NCI-H69 (cell line): Measurements from ENCODE around the gene PTPRN2.
A peak's percentile ranks its signal among the peaks of the same experiment; 100 is the strongest.
"Not testable (repeated sequence)": the region's sequence is repeated elsewhere in the genome, so short reads cannot be mapped to it uniquely, and the experiment has no call there.

Source experiments
- DNase-seq: peaks from one replicate; lab custom pipeline; 2025; lab: John Stamatoyannopoulos, UW

Gene PTPRN2

DNA sequence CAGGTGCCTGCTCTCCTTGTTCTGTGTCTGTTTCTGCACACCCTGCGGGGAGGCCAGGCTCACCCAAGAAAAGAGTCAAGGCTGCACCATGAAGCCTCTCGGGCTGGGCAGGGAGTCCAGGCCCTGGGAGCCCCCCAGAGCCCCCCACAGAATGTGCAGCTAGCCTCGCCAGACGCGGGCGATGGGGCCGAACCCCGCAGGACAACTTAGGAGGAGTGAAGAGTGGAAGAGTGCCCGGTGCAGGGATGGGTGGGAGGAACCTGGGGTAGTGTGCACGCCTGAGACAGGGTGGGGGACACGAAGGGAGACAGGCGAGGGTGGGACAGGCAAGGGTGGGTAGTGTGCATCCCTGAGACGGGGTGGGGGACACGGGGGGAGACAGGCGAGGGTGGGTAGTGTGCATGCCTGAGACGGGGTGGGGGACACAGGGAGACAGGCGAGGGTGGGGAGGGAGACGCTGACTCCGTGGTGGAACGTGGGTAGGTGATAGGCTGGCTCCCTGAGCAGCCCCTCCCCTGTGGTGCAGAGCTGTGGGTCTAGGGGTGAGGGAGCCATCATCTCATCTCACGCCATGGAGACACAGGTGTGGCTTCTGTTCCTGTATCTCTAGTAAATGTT lies 635.5 kb downstream of the PTPRN2 start:
- no peak for DNase-seq

DNA sequence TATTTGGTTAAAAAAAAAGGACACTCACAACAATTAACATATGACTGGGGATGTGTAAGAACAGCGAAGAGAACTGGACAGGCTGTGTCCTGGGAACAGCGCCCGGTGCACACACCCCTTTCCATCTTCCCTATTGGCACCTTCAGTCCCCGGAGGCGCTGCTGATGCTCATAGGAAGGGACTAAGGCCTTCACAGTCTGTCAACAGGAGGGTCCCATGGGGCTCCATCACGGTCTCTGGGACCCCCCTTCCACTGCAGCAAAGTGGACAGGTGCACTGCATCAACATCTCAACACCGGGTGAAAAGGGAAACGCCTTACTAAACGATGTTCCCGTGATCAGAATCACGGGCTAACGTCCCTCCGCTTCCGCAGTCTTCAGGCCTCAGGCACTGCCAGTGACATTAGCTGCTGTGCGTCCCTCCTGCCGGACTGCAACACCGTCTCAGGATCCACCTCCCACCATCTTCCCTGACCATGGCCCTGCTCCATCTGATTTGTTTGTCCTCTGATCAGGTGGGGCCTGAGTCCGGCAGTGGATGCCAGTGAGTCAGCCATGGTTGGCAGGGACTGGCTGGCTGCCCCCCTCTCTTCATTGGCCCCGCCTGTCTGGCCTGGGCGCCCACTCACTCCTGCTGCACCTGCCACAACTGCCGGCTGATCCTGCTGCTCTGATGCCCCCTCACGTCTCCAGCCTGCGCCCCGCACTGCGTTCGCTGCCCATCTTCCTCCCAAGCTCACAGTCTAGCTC lies 636.1 kb downstream of the PTPRN2 start:
- DNase-seq: no peak

DNA sequence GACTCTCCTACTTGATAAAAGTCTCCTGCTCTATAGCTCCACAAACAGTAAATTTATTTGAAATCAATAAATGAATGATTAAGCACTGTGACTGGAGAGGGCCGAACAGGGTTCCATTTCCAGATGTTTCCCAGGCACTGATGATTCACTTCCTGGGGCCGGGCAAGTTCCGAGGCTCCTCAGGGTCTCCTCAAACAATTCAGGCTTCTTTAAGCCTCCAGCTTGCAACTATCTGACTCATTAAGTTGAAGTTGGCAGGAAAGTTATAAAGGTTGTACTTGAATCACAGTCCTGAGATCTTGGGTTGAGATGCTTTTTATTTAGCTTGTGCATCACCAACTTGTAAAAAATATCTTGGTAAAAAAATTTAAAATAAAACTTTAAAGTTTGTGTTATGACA lies 637.9 kb downstream of the PTPRN2 start:
- DNase-seq: no peak

DNA sequence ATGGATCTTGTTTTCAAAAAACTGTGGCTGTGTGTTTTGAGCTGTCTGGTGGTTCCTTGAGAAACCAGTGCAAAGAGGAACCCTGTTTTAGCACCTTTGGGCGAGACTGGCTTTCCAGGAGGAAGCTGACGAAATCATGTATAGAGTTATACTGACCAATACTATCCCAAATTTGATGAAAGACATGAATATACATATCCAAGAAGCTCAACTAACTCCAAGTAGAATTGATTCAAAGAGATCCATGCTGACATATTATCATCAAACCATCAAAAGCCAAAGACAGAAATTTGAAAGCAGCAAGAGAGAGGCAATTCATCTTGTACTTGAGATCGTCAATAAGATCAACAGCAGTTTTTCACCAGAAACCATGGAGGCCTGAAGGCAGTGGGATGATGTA lies 640.1 kb downstream of the PTPRN2 start:
- no peak for DNase-seq

DNA sequence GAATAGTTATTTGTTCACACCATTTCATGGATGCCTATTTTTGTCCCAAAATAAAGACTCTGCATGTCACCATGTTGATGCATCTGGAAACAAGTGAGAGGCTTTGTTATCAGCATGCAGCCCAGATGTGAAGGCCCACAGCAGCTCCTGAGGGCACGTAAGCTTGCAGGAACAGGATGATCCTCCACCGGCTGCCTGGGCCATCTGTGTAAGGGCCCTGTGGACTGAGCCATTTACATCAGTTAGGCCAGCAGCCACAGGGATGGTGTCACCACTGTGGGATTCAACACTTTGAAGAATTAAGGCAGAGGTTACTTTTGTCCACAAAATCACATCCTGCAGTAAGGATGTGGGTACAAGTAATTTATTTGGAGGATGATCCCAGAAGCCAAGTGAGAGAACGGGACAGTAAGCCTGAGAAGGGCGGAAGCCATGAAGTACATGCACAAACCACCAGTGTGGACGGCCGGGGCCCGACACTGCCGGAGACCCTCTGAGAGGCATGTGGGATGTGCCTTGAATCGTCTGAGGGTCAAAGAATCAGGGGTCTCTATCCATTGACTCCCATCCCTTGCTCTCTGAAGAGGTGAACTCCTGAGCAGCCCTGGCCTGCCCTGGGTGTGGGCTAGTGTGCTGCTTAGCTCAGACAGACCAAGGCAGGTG lies 641.1 kb downstream of the PTPRN2 start:
- no peak for DNase-seq

DNA sequence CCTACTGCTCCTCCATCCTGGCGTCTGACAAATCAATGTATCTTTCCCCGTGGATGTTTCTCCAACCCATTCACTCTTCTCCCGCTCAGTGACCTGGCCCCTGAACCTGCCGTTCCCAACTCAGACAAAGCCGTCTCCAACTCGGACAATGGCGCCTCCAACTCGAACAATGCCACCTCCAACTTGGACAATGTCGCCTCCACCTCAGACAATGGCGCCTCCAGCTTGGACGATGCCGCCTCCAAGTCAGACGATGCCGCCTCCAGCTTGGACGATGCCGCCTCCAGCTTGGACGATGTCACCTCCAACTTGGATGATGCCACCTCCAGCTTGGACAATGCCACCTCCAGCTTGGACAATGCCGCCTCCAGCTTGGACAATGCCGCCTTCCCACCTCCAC lies 642.2 kb downstream of the PTPRN2 start:
- no peak for DNase-seq

DNA sequence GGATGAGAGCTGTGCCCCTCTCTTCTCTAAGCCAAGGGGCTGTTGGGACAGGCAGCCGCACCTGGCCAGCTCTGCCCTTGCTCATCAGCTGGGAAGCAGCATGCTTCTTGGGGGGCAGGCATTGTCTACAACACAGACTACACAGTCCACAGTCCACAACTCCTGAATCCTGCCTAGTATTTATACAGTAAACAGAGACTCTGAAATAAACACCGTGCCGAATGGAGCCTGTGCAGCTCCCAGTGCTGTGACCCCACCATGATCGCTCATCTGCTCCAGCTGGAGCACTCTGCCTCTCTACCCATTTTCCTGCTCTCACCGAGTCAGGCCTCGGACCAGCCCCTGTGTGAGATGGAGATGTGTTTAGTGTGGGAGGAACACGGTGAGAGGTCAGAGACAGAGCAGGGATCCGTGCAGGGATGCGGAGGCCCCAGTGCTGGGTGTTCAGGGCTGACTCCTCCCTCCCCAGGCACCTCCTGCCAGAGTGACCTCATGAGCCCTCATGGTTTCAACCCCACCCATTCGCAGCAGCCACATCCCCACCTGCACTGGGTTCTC lies 642.8 kb downstream of the PTPRN2 start:
- DNase-seq: no peak

DNA sequence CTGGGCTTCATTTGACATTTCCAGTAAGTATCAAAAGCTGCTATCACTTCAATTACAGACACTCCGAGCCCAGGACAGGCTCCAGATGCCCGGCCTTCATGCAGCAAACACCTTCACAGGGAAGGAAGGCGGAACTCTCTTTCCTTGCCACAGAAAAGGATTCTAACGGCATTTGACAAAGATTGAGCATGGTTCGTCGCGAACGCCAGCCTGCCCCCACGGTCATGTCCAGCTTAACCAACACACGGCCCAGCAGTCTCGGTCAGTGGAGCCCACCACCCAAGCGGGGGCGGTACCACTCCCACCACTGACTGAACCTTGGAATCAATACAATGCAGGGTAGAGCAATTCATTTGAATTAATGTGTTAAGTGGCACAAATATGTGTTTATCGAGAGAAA lies 643.6 kb downstream of the PTPRN2 start:
- DNase-seq: no peak

DNA sequence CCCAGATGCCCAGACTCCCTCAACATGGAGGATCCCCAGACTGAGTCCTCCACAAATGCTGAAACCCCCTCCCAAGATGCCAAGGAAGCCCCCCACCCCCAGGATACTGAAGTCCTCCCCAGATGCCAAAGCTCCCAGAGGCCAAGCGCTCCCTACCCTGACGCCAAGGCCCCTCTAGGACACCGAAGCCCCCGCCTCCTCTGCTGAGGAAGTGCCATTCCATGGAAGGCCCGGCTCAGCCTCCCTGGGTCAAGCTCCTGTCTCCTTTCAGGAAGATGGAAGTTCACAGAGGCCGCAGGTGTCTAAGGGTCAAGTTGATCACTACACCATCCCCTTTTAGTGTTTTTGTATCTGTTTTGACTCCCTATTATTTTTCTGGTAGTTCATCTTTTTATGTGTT lies 644.1 kb downstream of the PTPRN2 start:
- DNase-seq: no peak

DNA sequence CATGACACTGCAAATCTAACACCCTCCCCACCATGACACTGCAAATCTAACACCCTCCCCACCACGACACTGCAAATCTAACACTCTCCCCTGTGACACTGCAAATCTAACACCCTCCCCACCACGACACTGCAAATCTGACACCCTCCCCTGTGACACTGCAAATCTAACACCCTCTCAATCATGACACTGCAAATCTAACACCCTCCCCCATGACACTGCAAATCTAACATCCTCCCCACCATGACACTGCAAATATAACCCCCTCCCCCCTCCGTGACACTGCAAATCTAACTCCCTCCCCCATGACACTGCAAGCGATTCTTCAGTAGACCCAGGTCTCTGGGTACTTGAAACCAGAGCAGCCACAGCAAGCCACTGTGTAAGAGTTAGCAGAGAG lies 646.4 kb downstream of the PTPRN2 start:
- DNase-seq: no peak

DNA sequence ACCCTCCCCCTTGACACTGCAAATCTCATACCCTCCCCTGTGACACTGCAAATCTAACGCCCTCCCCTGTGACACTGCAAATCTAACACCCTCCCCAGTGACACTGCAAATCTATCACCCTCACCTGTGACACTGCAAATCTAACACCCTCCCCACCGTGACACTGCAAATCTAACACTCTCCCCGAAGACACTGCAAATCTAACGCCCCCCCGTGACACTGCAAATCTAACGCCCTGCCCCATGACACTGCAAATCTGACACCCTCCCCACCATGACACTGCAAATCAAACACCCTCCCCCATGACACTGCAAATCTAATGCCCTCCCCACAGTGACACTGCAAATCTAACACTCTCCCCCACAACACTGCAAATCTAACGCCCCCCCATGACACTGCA lies 647.1 kb downstream of the PTPRN2 start:
- no peak for DNase-seq

DNA sequence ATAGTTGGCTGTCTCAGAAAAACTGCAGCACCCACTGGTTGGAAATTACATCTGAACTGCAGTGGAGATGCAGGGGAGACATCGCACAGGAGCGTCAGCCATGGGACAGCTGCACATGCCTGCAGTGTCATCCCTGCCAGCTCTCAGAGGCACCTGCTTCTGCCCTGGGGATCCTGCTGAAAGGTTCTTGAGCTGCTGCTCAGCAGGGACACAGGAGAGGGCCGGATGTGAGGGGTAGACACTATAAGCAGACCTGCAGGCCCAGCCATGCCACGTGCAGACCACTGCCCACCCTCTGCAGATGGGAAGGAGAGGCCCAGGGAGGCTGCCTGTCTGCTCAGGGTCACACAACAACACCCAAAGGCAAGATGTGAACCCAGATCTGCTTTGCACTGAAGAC lies 649.4 kb downstream of the PTPRN2 start:
- no peak for DNase-seq

DNA sequence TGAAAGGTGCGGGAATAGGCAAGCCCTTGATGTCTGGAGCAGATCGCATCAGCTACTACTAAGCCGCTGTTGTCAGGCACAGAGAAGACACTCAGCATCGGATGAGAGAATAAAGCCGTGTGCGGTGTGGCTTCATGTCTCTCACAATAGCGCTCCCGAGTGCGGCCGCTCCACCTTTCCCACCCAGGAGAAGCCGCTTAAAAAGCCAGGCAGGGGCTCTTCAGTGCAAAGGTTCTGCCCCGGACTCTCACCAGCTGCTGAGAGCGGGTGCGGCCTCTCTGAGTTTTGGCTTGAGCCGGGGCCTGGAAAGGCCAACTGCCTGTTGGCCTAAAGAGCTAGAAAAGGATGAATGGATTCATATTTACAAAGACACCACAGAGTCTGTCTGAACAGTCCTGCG lies 650.2 kb downstream of the PTPRN2 start:
- DNase-seq: no peak

DNA sequence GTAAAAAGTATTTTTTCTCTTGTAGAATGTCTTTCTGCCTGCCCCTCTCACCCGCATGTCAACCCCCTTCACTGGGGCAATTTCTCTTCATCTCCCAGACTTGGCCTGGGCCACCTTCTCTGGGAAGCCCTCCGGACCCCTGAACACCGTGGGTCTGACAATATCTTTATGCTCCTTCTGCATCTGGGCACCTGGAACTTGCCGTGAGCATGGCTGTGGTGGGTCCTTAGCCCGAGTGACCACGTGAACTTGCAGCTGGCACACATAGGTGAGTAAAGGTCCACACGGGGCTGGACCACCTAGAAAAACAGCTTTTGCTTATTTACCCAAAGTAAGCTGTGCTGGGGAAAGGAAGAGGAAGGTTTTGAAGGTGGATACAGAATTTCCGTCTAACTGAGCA lies 650.6 kb downstream of the PTPRN2 start:
- no peak for DNase-seq

DNA sequence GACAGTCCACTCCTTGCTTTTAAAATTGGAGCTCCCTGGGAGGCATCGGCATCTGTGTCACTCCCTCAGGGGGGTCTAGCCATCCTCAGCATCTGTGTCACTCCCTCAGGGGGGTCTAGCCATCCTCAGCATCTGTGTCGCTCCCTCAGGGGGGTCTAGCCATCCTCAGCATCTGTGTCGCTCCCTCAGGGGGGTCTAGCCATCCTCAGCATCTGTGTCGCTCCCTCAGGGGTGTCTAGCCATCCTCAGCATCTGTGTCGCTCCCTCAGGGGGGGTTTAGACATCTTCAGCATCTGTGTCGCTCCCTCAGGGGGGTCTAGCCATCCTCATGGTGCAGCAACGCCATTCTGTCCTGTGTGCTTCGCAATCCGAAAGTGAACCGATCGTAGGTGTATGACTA lies 651.9 kb downstream of the PTPRN2 start:
- not testable (repeated sequence) for DNase-seq

DNA sequence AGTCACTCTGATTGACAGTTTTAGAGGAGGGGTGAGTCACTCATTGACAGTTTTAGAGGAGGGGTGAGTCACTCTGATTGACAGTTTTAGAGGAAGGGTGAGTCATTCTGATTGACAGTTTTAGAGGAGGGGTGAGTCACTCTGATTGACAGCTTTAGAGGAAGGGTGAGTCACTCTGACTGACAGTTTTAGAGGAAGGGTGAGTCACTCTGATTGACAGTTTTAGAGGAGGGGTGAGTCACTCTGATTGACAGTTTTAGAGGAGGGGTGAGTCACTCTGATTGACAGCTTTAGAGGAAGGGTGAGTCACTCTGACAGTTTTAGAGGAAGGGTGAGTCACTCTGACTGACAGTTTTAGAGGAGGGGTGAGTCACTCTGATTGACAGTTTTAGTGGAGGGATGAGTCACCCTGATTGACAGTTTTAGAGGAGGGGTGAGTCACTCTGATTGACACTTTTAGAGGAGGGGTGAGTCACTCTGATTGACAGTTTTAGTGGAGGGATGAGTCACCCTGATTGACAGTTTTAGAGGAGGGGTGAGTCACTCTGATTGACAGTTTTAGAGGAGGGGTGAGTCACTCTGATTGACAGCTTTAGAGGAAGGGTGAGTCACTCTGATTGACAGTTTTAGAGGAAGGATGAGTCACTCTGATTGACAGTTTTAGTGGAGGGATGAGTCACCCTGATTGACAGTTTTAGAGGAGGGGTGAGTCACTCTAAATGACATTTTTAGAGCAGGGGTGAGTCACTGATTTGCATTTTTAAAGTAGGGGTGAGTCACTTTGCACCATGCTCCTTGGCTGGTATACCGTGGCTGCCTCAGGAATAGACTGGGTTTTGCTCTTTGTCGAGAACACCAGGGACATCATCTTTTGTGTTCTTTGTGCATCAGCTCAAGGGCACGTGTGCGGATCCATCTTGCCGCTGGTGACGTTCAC lies 654.1 kb downstream of the PTPRN2 start:
- peak; percentile 38 for DNase-seq

DNA sequence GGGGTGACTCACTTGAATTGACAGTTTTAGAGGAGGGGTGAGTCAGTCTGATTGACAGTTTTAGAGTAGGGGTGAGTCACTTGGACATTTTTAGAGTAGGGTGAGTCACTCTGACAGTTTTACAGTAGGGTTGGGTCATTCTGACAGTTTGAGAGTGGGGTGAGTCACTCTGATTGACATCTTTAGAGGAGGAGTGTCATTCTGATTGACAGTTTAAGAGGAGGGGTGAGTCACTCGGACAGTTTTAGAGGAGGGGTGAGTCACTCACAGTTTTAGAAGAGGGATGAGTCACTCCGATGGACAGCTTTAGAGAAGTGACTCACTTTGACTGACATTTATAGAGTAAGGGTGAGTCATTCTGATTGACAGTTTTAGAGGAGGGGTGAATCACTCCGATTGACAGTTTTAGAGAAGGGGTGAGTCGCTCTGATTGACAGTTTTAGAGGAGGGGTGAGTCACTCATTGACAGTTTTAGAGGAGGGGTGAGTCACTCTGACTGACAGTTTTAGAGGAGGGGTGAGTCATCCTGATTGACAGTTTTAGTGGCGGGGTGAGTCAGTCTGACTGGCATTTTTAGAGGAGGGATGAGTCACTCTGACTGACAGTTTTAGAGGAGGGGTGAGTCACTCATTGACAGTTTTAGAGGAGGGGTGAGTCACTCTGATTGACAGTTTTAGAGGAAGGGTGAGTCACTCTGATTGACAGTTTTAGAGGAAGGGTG lies 655.0 kb downstream of the PTPRN2 start:
- DNase-seq: peak; percentile 48

DNA sequence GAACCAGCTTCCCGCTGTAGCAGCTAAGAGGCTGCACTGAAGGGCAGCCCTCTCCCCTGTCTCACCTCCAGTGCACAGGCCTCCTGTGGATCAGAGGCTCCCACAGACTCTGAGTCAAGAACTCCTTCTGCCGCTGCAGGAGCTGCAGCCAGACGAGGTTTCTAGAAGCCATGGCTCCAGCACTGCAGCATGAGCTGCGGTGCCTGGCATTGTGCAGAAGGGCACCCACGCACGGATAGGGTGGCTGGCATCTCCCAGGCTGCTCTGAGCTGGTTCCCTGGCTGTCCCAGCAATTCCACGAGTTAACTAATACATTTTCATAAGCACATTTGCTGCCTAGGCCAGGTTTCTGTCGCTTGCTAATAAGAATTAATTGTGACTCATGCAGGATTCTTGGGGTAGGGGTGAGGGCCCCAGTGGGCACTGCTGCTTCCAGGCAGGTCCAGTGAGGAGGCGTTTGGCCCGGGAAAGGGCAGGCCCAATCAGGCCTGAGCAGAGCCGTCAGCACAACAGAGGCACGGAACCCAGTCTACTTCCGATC lies 656.6 kb downstream of the PTPRN2 start:
- no peak for DNase-seq

DNA sequence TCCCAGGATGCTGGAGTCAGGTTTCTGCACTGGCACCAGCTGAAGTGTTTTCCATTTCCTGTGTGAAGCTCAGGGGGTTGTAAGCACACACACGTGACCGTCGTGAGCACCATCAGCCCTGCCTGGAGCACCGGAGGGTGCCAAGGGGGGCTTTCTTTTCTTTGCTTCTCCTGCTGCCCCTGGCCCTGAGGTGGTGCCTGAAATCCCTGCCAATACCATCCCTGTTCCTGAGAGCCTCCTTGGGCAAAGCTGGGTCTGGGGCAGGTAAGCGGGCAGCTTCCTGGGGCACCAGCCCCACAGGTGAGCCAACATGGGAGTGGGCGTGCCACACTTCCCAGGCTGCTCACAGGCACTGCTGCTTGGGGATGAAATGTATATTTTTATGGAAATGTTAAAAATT lies 657.2 kb downstream of the PTPRN2 start:
- peak; percentile 26 for DNase-seq

DNA sequence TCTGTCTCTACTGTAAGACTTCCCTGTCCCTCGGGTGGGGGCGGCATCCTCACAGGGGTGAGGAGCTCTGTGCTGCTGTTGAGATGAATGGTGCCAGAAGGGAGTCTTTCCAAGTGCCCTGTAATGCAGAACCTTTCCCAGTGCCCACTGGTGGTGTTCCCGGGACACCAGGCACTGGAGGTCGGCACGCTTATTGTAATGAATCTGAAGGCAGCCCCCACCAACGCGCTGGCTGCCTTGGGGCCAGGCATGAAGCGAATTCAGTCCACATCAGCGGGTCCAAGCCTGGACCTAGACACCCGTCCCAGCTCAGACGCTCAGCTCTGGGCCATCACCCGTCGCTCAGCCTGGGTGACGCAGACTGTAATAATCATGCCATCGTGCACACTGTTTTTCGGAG lies 658.0 kb downstream of the PTPRN2 start:
- no peak for DNase-seq

DNA sequence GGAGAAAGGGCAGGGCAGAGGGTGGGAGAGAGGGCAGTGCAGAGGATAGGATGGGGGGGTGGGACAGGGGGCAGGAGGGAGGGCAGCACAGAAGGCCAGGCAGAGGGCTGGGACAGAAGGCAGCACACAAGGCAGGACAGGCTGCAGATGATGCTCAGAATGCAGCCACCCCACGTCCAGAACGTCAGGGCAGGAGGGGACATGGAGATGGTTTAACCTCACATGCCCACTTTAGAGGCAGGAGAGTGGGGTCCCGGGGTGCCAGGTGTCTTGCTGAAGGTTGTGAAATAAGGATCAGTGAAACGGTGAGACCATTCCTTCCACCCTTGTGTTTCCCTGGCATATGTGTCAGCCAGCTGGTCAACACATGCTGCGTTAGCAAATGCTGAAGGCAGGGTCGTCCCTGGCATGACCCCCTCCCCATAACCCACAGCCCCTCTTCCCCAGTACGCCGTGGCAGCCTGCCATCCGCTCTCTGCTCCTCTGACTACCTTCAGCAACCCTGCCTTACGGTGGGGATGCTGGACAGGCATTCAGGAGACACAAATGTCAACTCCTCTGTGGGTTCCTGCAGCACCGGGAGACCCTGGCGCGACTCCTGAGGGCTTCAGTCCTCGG lies 658.7 kb downstream of the PTPRN2 start:
- no peak for DNase-seq
